ENCODE results near the gene ZNF217. TPM values are rescaled to one million over a fixed set of nuclear protein-coding genes. Genes with fewer than 3 reads are reported as not detected.
"Not testable (repeated sequence)": the region's sequence is repeated elsewhere in the genome, so short reads cannot be mapped to it uniquely, and the experiment has no call there.

Gene ZNF217
- total and polyA plus RNA-seq, 2 donors (not counting 1 experiment from before 2014, with no cell fraction given) = 15.5 to 92.6 TPM

- CTCF ChIA-PET = interaction anchor here (0.6 to 1.2 kb wide), 3 partner anchors 262 to 330 kb away, joined by 4 read pairs; no protein-coding TSS in a partner anchor
- Histone ChIP-seq H3K79me2 (ENCODE audit: control insufficient read depth, insufficient read depth, low read length) (peaks cover 88% of the 10 kb centered on the region), H4K20me1 (ENCODE audit: control insufficient read depth, insufficient read depth, low read length, poor library complexity, severe bottlenecking) (no peaks in the 10 kb centered on the region), H3K27me3 (replicated peaks in 1 of 4; ENCODE audit: control extremely low read depth in 1 of 4, control insufficient read depth in 3 of 4, insufficient read depth in 4 of 4, low read length in 3 of 4) (no peaks in the 10 kb centered on the region), H3K4me2 (replicated peaks; ENCODE audit: low read depth, low read length, poor library complexity, severe bottlenecking) (peak overlapping the region; percentile 40), H2AFZ (ENCODE audit: insufficient read depth, low read depth, low read length, poor library complexity, severe bottlenecking) (no peak overlapping the region), H3K4me1 (ENCODE audit: control insufficient read depth in 2 of 2, insufficient read depth in 2 of 2, low read length in 2 of 2) (peaks cover 66 to 68% of the 10 kb centered on the region in 2 donors), H3K4me3 (ENCODE audit: control extremely low read depth in 1 of 5, extremely low read depth in 1 of 5, insufficient read depth in 1 of 5, low read depth in 2 of 5, low read length in 4 of 5) (peak overlapping the region in 1 of 5 experiments; percentile 2), H3K9ac (ENCODE audit: low read length) (peak overlapping the region; percentile 11), H3K27ac (ENCODE audit: low read length in 2 of 2) (peak overlapping the region; percentile 41 to 82), H3K9me3 (ENCODE audit: control extremely low read depth in 1 of 3, control insufficient read depth in 2 of 3, insufficient read depth in 1 of 3, low read length in 2 of 3) (no peaks in the 10 kb centered on the region), H3K36me3 (replicated peaks in 1 of 2; ENCODE audit: control extremely low read depth in 1 of 2, control insufficient read depth in 1 of 2, extremely low read depth in 1 of 2, insufficient read depth in 2 of 2, low read length in 1 of 2) (peaks cover 12 to 14% of the 10 kb centered on the region in 2 experiments)
- H3K4me1 Mint-ChIP-seq = peaks cover 80% of the 10 kb centered on the region
- H3K27ac Mint-ChIP-seq = peak overlapping the region; percentile 93
- H3K4me3 Mint-ChIP-seq = peak overlapping the region; percentile 81
- DNase-seq (no peak), ATAC-seq (ENCODE audit: low read depth) (no peak)
- no peaks in the 10 kb centered on the region for H3K9me3 Mint-ChIP-seq (ENCODE audit: insufficient read depth)
- H3K27me3 Mint-ChIP-seq = no peaks in the 10 kb centered on the region
- intact Hi-C loops (cut with micrococcal nuclease) = loop anchor here (5.0 kb wide), 1 partner anchor 41 kb away; no protein-coding TSS in a partner anchor
- POLR2A ChIA-PET = interaction anchor here (0.6 to 0.9 kb wide), 2 partner anchors 57 to 349 kb away, joined by 4 to 5 read pairs; no protein-coding TSS in a partner anchor
- TF ChIP-seq, protein P1, sequence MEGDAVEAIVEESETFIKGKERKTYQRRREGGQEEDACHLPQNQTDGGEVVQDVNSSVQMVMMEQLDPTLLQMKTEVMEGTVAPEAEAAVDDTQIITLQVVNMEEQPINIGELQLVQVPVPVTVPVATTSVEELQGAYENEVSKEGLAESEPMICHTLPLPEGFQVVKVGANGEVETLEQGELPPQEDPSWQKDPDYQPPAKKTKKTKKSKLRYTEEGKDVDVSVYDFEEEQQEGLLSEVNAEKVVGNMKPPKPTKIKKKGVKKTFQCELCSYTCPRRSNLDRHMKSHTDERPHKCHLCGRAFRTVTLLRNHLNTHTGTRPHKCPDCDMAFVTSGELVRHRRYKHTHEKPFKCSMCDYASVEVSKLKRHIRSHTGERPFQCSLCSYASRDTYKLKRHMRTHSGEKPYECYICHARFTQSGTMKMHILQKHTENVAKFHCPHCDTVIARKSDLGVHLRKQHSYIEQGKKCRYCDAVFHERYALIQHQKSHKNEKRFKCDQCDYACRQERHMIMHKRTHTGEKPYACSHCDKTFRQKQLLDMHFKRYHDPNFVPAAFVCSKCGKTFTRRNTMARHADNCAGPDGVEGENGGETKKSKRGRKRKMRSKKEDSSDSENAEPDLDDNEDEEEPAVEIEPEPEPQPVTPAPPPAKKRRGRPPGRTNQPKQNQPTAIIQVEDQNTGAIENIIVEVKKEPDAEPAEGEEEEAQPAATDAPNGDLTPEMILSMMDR (IDR thresholded peaks at IDR 0.05) = no peak
- TF ChIP-seq EZH2 (IDR thresholded peaks at IDR 0.05; ENCODE audit: borderline replicate concordance, insufficient read depth, low read depth, low read length, poor library complexity, severe bottlenecking) = no peak
- no CpG with 5 or more reads among the region's 6 CpGs for WGBS (ENCODE audit: insufficient coverage)
These were observed 7.0 kb downstream of the ZNF217 start for GRCh38 chr20:53586640-53587039.

DNA sequence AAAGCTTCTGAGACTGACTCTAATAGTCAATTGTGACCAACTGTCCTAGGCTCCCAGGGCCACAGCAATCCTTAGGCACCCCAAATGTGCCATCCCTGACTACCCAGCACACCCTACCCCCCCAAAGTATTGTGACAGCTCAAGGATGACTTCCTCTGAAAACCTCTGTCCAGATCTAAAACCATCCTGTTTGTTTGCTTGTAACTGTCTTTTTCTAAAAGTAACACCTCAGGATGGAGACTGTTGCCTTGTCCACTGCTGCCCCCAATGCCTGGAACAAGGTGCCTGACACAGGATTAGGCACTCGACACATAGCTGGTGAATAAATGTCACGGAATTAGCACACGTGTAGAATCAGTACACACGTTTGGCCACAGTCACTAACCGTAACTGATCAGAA, 7.7 kb downstream of the ZNF217 start:
- H3K4me1 ChIP-seq (ENCODE audit: control insufficient read depth in 2 of 2, insufficient read depth in 2 of 2, low read length in 2 of 2) = peaks cover 73 to 75% of the 10 kb centered on the region in 2 donors
- not testable (repeated sequence) for ATAC-seq (ENCODE audit: low read depth)

DNA sequence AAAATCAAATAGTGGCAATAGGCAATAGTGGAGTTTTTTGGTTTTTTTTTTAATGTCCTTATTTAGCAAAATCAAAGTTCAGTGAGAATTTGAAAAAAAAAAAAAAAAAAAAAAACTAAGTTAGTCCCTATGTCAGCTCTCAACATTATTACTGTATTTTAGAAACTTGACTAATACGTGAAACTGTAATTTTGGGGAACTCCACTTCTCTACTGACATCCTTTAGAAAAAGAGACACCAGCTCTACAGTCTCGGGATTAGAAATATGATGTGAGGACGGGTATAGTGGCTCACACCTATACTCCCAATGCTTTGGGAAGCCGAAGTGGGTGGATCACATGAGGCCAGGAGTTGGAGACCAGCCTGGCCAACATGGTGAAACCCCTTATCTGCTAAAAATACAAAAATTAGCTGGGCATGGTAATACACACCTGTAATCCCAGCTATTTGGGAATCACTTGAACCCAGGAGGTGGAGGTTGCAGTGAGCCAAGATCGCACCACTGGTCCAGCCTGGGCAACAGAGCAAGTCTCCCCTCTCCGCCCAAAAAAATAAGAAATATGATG, 8.6 kb downstream of the ZNF217 start:
- H3K36me3 ChIP-seq (replicated peaks in 1 of 2; ENCODE audit: control extremely low read depth in 1 of 2, control insufficient read depth in 1 of 2, extremely low read depth in 1 of 2, insufficient read depth in 2 of 2, low read length in 1 of 2) = peaks cover 13 to 25% of the 10 kb centered on the region in 2 experiments
- H3K9me3 ChIP-seq (ENCODE audit: control extremely low read depth in 1 of 3, control insufficient read depth in 2 of 3, insufficient read depth in 1 of 3, low read length in 2 of 3); H2AFZ ChIP-seq (ENCODE audit: insufficient read depth, low read depth, low read length, poor library complexity, severe bottlenecking); H3K9me3 Mint-ChIP-seq (ENCODE audit: insufficient read depth); H4K20me1 ChIP-seq (ENCODE audit: control insufficient read depth, insufficient read depth, low read length, poor library complexity, severe bottlenecking); H3K27me3 ChIP-seq (replicated peaks in 1 of 4; ENCODE audit: control extremely low read depth in 1 of 4, control insufficient read depth in 3 of 4, insufficient read depth in 4 of 4, low read length in 3 of 4); H3K27me3 Mint-ChIP-seq; H3K4me3 ChIP-seq (ENCODE audit: control extremely low read depth in 1 of 5, extremely low read depth in 1 of 5, insufficient read depth in 1 of 5, low read depth in 2 of 5, low read length in 4 of 5); POLR2A ChIA-PET: not testable (repeated sequence)
- peak overlapping the region; percentile 71 for H3K4me3 Mint-ChIP-seq
- DNase-seq (peak; percentile 46), ATAC-seq (ENCODE audit: low read depth) (peak; percentile 23)
- peak overlapping the region; percentile 81 for H3K27ac Mint-ChIP-seq
- H3K4me1 Mint-ChIP-seq = peaks cover 79% of the 10 kb centered on the region
- H3K4me1 ChIP-seq (ENCODE audit: control insufficient read depth in 2 of 2, insufficient read depth in 2 of 2, low read length in 2 of 2) = peaks cover 76 to 77% of the 10 kb centered on the region in 2 donors
- WGBS (ENCODE audit: insufficient coverage) = no CpG with 5 or more reads among the region's 6 CpGs
- H3K79me2 ChIP-seq (ENCODE audit: control insufficient read depth, insufficient read depth, low read length) = peaks cover 92% of the 10 kb centered on the region
- peak overlapping the region; percentile 57 to 82 for H3K27ac ChIP-seq (ENCODE audit: low read length in 2 of 2)
- CTCF ChIA-PET = interaction anchor here (1.1 to 1.3 kb wide), 2 partner anchors 287 to 331 kb away, joined by 3 to 6 read pairs; no protein-coding TSS in a partner anchor
- peak overlapping the region; percentile 32 for H3K9ac ChIP-seq (ENCODE audit: low read length)
- H3K4me2 ChIP-seq (replicated peaks; ENCODE audit: low read depth, low read length, poor library complexity, severe bottlenecking) = peak overlapping the region; percentile 53
- intact Hi-C loops (cut with micrococcal nuclease) = loop anchor here (5.0 kb wide), 1 partner anchor 42 kb away; no protein-coding TSS in a partner anchor

More for the DNA sequence above, 7.7 kb downstream of the ZNF217 start:
- not testable (repeated sequence) for H3K9me3 ChIP-seq (ENCODE audit: control extremely low read depth in 1 of 3, control insufficient read depth in 2 of 3, insufficient read depth in 1 of 3, low read length in 2 of 3); H4K20me1 ChIP-seq (ENCODE audit: control insufficient read depth, insufficient read depth, low read length, poor library complexity, severe bottlenecking); H3K27me3 Mint-ChIP-seq; H2AFZ ChIP-seq (ENCODE audit: insufficient read depth, low read depth, low read length, poor library complexity, severe bottlenecking); H3K4me3 ChIP-seq (ENCODE audit: control extremely low read depth in 1 of 5, extremely low read depth in 1 of 5, insufficient read depth in 1 of 5, low read depth in 2 of 5, low read length in 4 of 5); H3K9me3 Mint-ChIP-seq (ENCODE audit: insufficient read depth); DNase-seq; H3K27me3 ChIP-seq (replicated peaks in 1 of 4; ENCODE audit: control extremely low read depth in 1 of 4, control insufficient read depth in 3 of 4, insufficient read depth in 4 of 4, low read length in 3 of 4)
- ChIA-PET CTCF (interaction anchor here (1.0 to 1.3 kb wide), 2 partner anchors 286 to 330 kb away, joined by 3 to 4 read pairs; no protein-coding TSS in a partner anchor), POLR2A (interaction anchor here (0.6 to 0.9 kb wide), 3 partner anchors 44 to 350 kb away, joined by 4 to 6 read pairs (median 5); no protein-coding TSS in a partner anchor)
- H3K4me3 Mint-ChIP-seq = peak overlapping the region; percentile 81
- Histone ChIP-seq H3K4me2 (replicated peaks; ENCODE audit: low read depth, low read length, poor library complexity, severe bottlenecking) (peak overlapping the region; percentile 53), H3K36me3 (replicated peaks in 1 of 2; ENCODE audit: control extremely low read depth in 1 of 2, control insufficient read depth in 1 of 2, extremely low read depth in 1 of 2, insufficient read depth in 2 of 2, low read length in 1 of 2) (peaks cover 13 to 19% of the 10 kb centered on the region in 2 experiments), H3K79me2 (ENCODE audit: control insufficient read depth, insufficient read depth, low read length) (peaks cover 91% of the 10 kb centered on the region), H3K9ac (ENCODE audit: low read length) (peak overlapping the region; percentile 11), H3K27ac (ENCODE audit: low read length in 2 of 2) (peak overlapping the region; percentile 57 to 82)
- H3K27ac Mint-ChIP-seq = peak overlapping the region; percentile 93
- peaks cover 78% of the 10 kb centered on the region for H3K4me1 Mint-ChIP-seq
- 64% methylated on average over 4 of the region's 5 CpGs for WGBS (ENCODE audit: insufficient coverage)
- intact Hi-C loops (cut with micrococcal nuclease) = loop anchor here (5.0 kb wide), 1 partner anchor 41 kb away; no protein-coding TSS in a partner anchor

All from B cell (primary cell).